ENCODE results near the gene SPATA32. TPM values are rescaled to one million over a fixed set of nuclear protein-coding genes. Genes with fewer than 3 reads are reported as not detected.

Gene SPATA32
- total RNA-seq, 6 experiments from 2014 or later, result not detected

DNA sequence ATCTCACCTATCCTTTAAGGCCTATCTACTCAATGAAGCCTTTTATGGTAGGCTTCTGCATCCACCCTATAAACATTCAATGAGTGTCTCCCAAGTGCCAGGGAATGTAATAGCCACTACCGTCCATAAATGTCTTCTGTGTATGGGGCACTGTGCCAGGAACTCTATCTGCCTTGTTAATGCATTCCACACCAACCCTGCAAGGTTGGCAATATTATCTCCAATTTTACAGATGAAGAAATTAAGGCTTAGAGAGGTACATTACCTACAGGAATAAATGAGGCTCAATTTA is 34.9 kb upstream of the SPATA32 start:
- H3K4me3 ChIP-seq, result no peak overlapping the region
- H3K27ac ChIP-seq, result no peak overlapping the region
- DNase-seq (no peak), ATAC-seq (no peak)
- TF ChIP-seq CTCF (IDR thresholded peaks at IDR 0.05), result no peak
- no peak for TF ChIP-seq POLR2A (IDR thresholded peaks at IDR 0.05)
- H3K36me3 ChIP-seq, result no peaks in the 10 kb centered on the region
- WGBS (ENCODE audit: insufficient coverage, low coverage, low lambda C conversion rate, missing lambda C conversion rate), result 33% methylated on average over 1 of the region's 1 CpG
- no peaks in the 10 kb centered on the region for H3K27me3 ChIP-seq
- no peaks in the 10 kb centered on the region for H3K9me3 ChIP-seq
- intact Hi-C loops (cut with DNase I), result no loop called here
- peaks cover 2 to 78% (median 31%) of the 10 kb centered on the region in 4 donors for H3K4me1 ChIP-seq

GRCh38 chr17:45296003-45296832 is 34.3 kb upstream of the SPATA32 start:
- DNase-seq (no peak), ATAC-seq (no peak)
- Histone ChIP-seq H3K27me3 (no peaks in the 10 kb centered on the region), H3K4me3 (no peak overlapping the region), H3K27ac (peak overlapping the region in 1 of 3 donors; percentile 87), H3K9me3 (no peaks in the 10 kb centered on the region), H3K36me3 (no peaks in the 10 kb centered on the region), H3K4me1 (peaks cover 2 to 81% (median 35%) of the 10 kb centered on the region in 4 donors)
- intact Hi-C loops (cut with DNase I), result no loop called here
- TF ChIP-seq POLR2A (IDR thresholded peaks at IDR 0.05), result no peak
- TF ChIP-seq CTCF (IDR thresholded peaks at IDR 0.05), result no peak
- WGBS (ENCODE audit: insufficient coverage, low coverage, low lambda C conversion rate, missing lambda C conversion rate), result 83% methylated on average over 6 of the region's 7 CpGs

DNA sequence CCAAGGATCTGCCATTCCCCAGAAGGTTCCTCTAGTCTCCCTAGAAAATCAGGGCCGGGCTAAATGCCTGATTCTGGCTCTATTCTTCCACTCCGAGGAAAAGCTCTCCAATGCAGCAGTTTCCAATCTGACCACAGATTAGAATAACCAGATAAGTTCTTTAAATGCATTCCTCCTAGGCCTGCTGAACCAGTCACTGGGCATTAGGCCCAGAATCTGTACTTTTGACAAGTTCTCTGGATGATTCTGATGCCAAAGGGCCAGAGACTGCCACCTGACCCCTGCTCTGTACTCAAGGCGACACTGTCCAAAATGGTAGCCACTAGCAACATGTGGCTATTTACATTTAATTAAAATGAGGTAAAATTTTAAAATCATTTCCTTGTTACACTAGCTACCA is 32.6 kb upstream of the SPATA32 start:
- WGBS (ENCODE audit: insufficient coverage, low coverage, low lambda C conversion rate, missing lambda C conversion rate), result 13% methylated on average over 3 of the region's 3 CpGs
- Histone ChIP-seq H3K27me3 (no peaks in the 10 kb centered on the region), H3K4me3 (no peak overlapping the region), H3K27ac (peak overlapping the region; percentile 11 to 87 (median 66)), H3K4me1 (peaks cover 2 to 83% (median 37%) of the 10 kb centered on the region in 4 donors), H3K36me3 (peaks cover 0 to under 1% (median 0%) of the 10 kb centered on the region in 4 donors), H3K9me3 (no peaks in the 10 kb centered on the region)
- TF ChIP-seq CTCF (IDR thresholded peaks at IDR 0.05), result no peak
- TF ChIP-seq POLR2A (IDR thresholded peaks at IDR 0.05), result no peak
- peak; percentile 61 to 73 (median 68) for ATAC-seq
- intact Hi-C loops (cut with DNase I), result no loop called here
- peak in 2 of 3 donors; percentile 70 to 87 for DNase-seq

DNA sequence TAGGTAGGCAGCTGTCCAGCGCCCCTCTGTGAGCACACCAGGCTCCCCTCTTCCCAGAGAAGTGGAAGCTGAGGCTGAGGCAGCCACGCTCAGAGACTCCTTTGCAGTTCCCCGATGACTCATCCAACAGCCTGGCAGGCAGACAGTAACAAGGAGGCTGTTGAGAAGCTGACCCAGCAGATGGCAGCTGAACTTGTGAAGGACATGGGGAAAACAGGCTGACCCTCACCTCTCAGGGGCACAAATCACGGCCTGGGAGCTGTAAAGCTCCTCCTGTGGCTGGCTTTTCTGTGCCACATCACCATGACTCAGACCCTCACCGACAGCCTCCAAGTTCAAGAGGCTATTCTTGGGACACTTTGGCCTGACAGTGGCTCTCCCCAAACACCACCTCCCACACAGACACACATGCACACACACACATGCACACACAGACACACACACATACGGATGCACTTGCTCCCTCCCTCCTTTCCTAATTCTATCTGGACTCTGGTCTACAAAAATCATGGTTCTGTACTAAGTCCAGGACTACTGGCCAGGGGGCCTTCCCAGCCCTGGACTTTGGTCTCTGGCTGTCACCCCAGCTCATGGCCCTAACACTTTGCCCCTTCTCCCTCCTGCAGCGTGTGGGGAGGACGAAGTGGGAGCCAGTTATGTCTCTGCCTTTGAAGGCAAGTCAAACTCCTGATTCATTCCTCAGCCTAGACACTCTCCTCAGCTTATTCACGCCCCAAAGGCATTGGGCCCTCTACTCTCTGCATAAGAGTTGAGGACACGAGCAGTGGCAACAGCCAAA is 31.7 kb upstream of the SPATA32 start:
- Histone ChIP-seq H3K27me3 (no peaks in the 10 kb centered on the region), H3K9me3 (no peaks in the 10 kb centered on the region), H3K4me1 (peaks cover 2 to 83% (median 40%) of the 10 kb centered on the region in 4 donors), H3K4me3 (no peak overlapping the region), H3K27ac (peak overlapping the region; percentile 11 to 87 (median 66)), H3K36me3 (peaks cover 0 to 7% (median 0%) of the 10 kb centered on the region in 4 donors)
- no peak for TF ChIP-seq CTCF (IDR thresholded peaks at IDR 0.05)
- TF ChIP-seq POLR2A (IDR thresholded peaks at IDR 0.05), result no peak
- 14% methylated on average over 8 of the region's 10 CpGs for WGBS (ENCODE audit: insufficient coverage, low coverage, low lambda C conversion rate, missing lambda C conversion rate)
- intact Hi-C loops (cut with DNase I), result no loop called here
- ATAC-seq, result peak; percentile 76 to 88 (median 80)
- peak; percentile 74 to 89 (median 84) for DNase-seq
